Tibial artery (tissue), 4 donors: ENCODE measurements around the gene C3orf18.

Experiments
- DNase-seq, 2 donors: peaks; one replicate each; pipeline ENCODE4 v3.0.0-alpha.2; 2019
- H3K27ac ChIP-seq, 2 donors: fragments of 200-600 bp; sonication (generic) in 1 of 2; 1 replicate in 1 of 2; 2 replicates in 1 of 2; pipeline ENCODE4 v1.5.1; 2018 to 2019; ENCODE audit warnings: mild to moderate bottlenecking in 1 of 2
- H3K27me3 ChIP-seq, 2 donors: fragments of 200-600 bp; sonication (generic) in 1 of 2; one replicate each; pipeline versions ENCODE4 v1.5.1 to v1.6.0; 2016 to 2019
- H3K36me3 ChIP-seq, 3 donors: fragments of 200-600 bp; sonication (generic) in 2 of 3; one replicate each; pipeline ENCODE4 v1.5.1; 2016 to 2019; ENCODE audit warnings: mild to moderate bottlenecking in 2 of 3
- H3K4me1 ChIP-seq, 4 donors: fragments of 200-600 bp; sonication (generic) in 2 of 4; 1 replicate in 3 of 4; 2 replicates in 1 of 4; pipeline ENCODE4 v1.5.1; 2016 to 2019
- H3K4me3 ChIP-seq, 2 donors: fragments of 200-600 bp; sonication (generic) in 1 of 2; 1 replicate in 1 of 2; 2 replicates in 1 of 2; pipeline ENCODE4 v1.5.1; 2018 to 2019; ENCODE audit warnings: mild to moderate bottlenecking in 2 of 2
- H3K9me3 ChIP-seq, 3 donors: fragments of 200-600 bp; sonication (generic) in 1 of 3; one replicate each; pipeline ENCODE4 v1.5.1; 2016 to 2019
- CTCF ChIP-seq, 2 experiments: fragments of 200-600 bp in 1 of 2; fragments of 450-650 bp in 1 of 2; IDR thresholded peaks; one replicate each; pipeline ENCODE4 v1.5.1; 2017 to 2019; ENCODE audit warnings: antibody characterized with exemption in 2 of 2, mild to moderate bottlenecking in 1 of 2, moderate library complexity in 1 of 2
- intact Hi-C: fragments of 100-400 bp; cut with DNase I; formaldehyde crosslinking; loops from one replicate; pipeline ENCODE4 v1.15.0; 2023; ENCODE audit warnings: low total_unique reads

C3orf18 gene

GRCh38 chr3:50534681-50535330 lies 32.7 kb downstream of the C3orf18 start:
- Histone ChIP-seq H3K4me1 (peaks cover 0 to 9% (median 8%) of the 10 kb centered on the region in 4 donors), H3K27ac (no peak overlapping the region), H3K27me3 (peaks cover 0 to 6% of the 10 kb centered on the region in 2 donors), H3K9me3 (no peaks in the 10 kb centered on the region), H3K4me3 (no peak overlapping the region), H3K36me3 (no peaks in the 10 kb centered on the region)
- no peak for DNase-seq
- intact Hi-C loops = no loop called here
- TF ChIP-seq CTCF (IDR thresholded peaks at IDR 0.05) = no peak

GRCh38 chr3:50533807-50534461 lies 33.6 kb downstream of the C3orf18 start:
- Histone ChIP-seq H3K36me3 (no peaks in the 10 kb centered on the region), H3K9me3 (no peaks in the 10 kb centered on the region), H3K4me1 (peaks cover 0 to 9% (median 8%) of the 10 kb centered on the region in 4 donors), H3K27me3 (peaks cover 0 to 6% of the 10 kb centered on the region in 2 donors), H3K4me3 (no peak overlapping the region), H3K27ac (no peak overlapping the region)
- intact Hi-C loops = no loop called here
- no peak for DNase-seq
- TF ChIP-seq CTCF (IDR thresholded peaks at IDR 0.05) = no peak

GRCh38 chr3:50533316-50533715 lies 34.2 kb downstream of the C3orf18 start:
- intact Hi-C loops = no loop called here
- no peaks in the 10 kb centered on the region for H3K36me3 ChIP-seq
- no peak overlapping the region for H3K27ac ChIP-seq
- no peak for TF ChIP-seq CTCF (IDR thresholded peaks at IDR 0.05)
- DNase-seq = no peak
- peaks cover 0 to 6% of the 10 kb centered on the region in 2 donors for H3K27me3 ChIP-seq
- H3K4me3 ChIP-seq = no peak overlapping the region
- peaks cover 0 to 9% (median 8%) of the 10 kb centered on the region in 4 donors for H3K4me1 ChIP-seq
- H3K9me3 ChIP-seq = no peaks in the 10 kb centered on the region

- peaks cover 0 to 9% (median 8%) of the 10 kb centered on the region in 4 donors for H3K4me1 ChIP-seq
- no peak for TF ChIP-seq CTCF (IDR thresholded peaks at IDR 0.05)
- peak overlapping the region in 1 of 2 donors; percentile 22 for H3K27ac ChIP-seq
- no peak for DNase-seq
- H3K4me3 ChIP-seq = no peak overlapping the region
- no peaks in the 10 kb centered on the region for H3K36me3 ChIP-seq
- H3K27me3 ChIP-seq = peaks cover 0 to 4% of the 10 kb centered on the region in 2 donors
- H3K9me3 ChIP-seq = no peaks in the 10 kb centered on the region
- intact Hi-C loops = no loop called here
These were observed 35.4 kb downstream of the C3orf18 start for GRCh38 chr3:50532062-50532705.

- intact Hi-C loops = no loop called here
- no peak for TF ChIP-seq CTCF (IDR thresholded peaks at IDR 0.05)
- Histone ChIP-seq H3K4me1 (peaks cover 0 to 9% (median 8%) of the 10 kb centered on the region in 4 donors), H3K4me3 (no peak overlapping the region), H3K27me3 (no peaks in the 10 kb centered on the region), H3K36me3 (no peaks in the 10 kb centered on the region), H3K9me3 (no peaks in the 10 kb centered on the region), H3K27ac (no peak overlapping the region)
- DNase-seq = no peak
These were observed 36.3 kb downstream of the C3orf18 start for GRCh38 chr3:50531201-50531600.
